HL-60/S4 treated with retinoic acid at 250 ng/mL for 4 days and 3 days (cell line): ENCODE data around the gene TRPM2.
"Not testable (repeated sequence)": the region's sequence is repeated elsewhere in the genome, so short reads cannot be mapped to it uniquely, and the experiment has no call there.

ENCODE experiments used
- in situ Hi-C: fragments of 300-500 bp; cut with MboI; formaldehyde crosslinking; loops from 2 replicates; pipeline ENCODE4 v1.7.0; 2022; ENCODE audit warnings: low sequenced_read_pairs

Gene TRPM2

DNA sequence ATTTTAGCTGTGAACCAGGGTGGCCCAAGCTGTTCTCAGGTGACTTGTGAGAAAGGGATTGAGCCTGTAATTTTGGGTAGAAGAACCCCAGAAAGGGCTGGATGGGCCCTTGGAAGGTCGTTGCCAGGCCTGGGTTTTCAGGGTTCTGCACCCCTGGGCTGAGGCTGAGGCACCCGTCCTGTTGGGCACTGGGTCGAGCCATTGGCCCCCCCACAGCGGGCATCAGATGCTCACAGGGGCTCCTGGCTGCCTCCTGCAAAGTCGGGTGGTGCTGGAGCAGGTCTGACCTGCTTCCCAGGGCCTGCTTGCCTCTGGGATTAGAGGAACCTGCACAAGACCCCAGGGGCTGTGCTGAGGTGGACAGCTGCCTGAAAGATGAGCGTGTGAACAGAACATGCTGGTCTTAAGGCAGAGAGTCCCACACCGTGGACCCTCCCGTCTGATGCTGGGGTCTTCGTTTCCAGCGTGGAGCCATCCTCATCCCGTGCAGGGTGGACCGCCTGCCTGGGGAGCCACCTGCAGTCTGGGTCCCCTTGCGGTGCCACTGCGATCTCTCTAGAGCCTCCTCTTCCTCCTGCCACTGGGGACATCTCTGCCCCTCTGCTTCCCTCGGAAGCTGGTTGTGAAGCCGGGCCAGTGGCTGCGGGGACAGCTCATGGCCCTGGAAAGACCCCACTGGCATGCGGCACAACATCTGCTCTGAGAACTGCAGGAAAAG is 1.7 kb upstream of the TRPM2 start:
- in situ Hi-C loops = no loop called here

DNA sequence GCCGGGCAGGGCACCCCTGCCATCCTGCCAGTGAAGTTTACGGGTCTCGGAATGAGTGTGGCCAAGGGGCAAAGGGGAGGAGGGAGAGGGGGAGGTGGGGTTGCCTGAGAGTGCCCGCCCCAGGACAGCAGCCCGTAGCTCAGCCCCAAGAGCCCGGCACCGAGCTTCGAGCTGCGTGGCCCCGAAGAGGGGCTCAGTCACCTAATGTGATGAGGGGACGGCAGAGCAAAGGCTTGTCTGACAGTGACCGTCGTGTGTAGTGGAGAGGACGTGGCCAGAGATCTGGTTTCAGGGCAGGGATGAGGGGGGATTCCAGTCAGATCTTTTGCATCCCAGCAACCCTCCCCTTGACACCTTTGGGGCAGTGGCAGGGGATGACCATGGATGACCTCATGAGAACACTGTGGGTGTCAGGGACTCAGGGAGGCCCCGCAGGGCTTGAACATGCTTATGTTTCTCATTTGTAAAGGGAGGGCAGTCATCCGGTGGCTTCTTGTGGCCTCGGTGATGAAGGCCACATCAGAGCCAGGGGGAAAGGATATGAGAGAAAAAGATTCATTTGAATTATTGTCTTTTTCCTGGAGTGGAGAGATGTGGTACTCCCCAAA is 1.1 kb upstream of the TRPM2 start:
- in situ Hi-C loops = no loop called here

- in situ Hi-C loops = no loop called here
Measured at GRCh38 chr21:44354001-44354405, 582 bp downstream of the TRPM2 start.

- in situ Hi-C loops = no loop called here
Measured at GRCh38 chr21:44354775-44355771, 1.7 kb downstream of the TRPM2 start.

GRCh38 chr21:44356160-44356559 is 2.7 kb downstream of the TRPM2 start:
- in situ Hi-C loops = no loop called here

GRCh38 chr21:44356636-44357035 is 3.2 kb downstream of the TRPM2 start:
- in situ Hi-C loops = no loop called here

DNA sequence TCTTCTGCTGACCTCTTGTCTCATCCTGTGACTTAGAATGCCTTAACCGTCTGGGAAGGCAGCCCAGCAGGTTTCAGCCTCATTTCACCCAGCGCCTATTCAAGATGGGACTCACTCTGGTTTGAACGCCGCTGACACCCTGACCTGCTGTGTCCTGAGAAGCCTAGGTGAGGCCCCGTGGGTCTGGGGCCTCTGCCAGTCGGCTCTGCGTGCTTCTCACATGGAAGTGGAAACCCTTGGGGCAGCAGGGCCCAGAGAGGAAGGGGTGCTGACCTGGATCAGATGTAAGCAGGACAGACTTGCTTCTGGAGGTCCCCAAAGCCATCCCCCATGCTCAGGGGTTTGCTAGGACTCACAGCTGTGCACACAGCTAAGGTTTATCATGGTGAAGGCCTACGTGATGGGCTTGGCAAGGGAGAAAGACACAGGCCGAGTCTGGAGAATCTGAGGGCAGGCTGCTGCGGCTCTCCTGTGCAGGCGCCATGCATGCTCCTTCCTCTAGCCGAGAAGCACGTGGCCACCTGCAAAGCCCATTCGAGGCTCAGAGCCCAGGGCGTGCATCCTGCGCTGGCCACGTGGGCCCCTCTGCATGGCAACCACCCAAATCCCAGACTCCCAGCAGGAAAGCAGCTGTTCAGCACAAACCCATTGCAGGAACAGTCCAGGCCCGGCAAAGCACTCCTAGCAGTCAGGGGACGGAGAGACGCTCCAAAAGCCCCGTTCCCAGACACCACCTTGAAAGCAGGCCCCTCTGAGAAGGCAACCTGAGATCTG is 3.8 kb downstream of the TRPM2 start:
- in situ Hi-C loops = no loop called here

- in situ Hi-C loops = no loop called here
Measured at GRCh38 chr21:44359396-44359795, 6.0 kb downstream of the TRPM2 start.

GRCh38 chr21:44360159-44360558 is 6.7 kb downstream of the TRPM2 start:
- in situ Hi-C loops = no loop called here

- in situ Hi-C loops = not testable (repeated sequence)
Measured at GRCh38 chr21:44361903-44362302, 8.5 kb downstream of the TRPM2 start.

DNA sequence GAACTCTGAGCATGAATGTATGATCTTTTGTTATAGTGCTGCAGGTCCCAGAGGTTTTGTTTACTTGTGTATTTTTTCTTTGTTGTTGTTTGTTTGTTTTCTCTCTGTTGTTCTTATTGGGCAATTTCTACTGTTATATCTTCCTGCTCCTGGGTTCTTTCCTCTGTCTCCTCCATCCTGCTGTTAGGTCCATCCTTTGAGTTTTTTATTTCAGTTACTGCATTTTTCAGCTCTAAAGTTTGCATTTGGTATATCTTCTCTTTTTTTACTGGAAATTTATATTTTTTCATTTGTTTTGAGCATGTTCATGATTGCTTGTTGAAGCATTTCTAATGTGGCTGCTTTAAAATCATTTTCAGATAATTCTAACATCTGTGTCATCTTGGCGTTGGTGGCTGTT is 9.9 kb downstream of the TRPM2 start:
- in situ Hi-C loops = no loop called here

DNA sequence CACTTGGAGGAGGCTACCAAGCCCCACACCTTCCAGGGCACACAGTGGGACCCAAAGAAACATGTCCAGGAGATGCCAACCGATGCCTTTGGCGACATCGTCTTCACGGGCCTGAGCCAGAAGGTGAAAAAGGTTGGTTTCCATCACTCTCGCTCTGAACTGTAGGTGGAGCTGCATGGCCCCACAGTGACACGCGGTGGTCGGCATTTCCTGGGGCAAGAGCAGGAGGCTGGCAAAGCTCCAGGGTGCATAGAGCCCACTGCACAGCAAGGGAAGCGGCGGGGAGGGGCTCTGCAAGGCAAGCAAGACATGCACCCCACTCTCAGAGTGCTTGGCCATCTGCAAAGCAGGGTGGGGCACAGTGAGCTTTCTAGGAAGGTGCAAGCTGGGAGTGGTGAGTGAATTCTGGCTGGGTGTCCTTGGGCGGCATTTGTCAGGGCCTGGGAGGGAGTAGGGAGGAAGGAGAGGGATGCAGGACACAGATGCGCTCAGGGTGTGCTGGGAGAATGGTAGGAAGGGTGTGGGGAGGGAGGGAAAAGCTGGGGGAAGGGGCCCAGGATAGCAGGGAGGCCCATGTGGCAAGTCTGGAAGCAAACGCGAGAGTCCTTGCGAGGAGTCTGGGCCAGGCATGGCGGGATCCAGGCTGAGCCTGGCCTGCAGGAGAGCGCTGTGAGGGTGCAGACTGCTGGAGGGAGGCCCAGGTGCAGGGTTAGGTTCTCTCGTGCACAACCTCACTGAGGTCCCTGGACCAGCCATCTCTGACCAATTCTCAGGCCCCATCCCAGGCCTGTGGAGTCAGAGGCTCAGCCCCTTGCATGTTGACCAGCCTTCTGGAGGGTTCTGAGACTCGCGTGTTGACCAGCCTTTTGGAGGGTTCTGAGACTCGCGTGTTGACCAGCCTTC is 11.0 kb downstream of the TRPM2 start:
- in situ Hi-C loops = no loop called here

DNA sequence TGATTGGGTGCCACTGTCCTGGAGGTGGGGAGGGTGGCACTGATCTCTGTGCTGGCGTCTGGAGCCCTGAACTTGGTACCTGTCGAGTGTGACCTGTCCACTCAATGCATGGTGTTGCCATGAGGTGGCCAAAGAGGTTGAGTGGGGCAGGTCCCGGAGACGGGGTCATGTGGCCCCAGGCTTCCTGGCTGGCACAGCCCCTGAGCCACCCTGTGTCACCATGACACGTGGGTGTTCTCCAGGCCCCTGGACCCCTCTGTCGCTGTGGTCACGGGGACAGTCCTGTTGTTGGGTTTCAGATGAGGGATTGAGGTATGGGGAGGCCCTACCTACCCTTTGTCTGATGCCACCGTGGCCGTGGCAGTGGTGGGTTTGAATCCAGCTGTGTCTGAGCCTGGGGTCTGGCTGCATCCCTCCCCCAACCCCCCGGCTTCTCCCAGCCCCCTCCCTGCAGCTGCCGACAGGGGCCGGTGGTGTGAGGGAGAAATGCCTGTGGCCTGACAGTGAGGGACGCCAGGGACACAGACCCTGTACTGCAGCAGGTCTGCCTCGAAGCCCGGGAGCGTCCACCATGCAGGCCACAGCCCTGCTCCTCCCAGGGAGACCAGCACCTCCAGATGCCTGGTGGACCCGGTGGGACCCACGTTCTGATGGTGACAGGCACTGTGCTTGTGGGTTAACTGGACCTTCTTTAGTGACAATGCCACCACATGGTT is 12.0 kb downstream of the TRPM2 start:
- in situ Hi-C loops = no loop called here

GRCh38 chr21:44365967-44366585 is 12.7 kb downstream of the TRPM2 start:
- in situ Hi-C loops = no loop called here

- in situ Hi-C loops = no loop called here
Measured at GRCh38 chr21:44366586-44367211, 13.3 kb downstream of the TRPM2 start.

DNA sequence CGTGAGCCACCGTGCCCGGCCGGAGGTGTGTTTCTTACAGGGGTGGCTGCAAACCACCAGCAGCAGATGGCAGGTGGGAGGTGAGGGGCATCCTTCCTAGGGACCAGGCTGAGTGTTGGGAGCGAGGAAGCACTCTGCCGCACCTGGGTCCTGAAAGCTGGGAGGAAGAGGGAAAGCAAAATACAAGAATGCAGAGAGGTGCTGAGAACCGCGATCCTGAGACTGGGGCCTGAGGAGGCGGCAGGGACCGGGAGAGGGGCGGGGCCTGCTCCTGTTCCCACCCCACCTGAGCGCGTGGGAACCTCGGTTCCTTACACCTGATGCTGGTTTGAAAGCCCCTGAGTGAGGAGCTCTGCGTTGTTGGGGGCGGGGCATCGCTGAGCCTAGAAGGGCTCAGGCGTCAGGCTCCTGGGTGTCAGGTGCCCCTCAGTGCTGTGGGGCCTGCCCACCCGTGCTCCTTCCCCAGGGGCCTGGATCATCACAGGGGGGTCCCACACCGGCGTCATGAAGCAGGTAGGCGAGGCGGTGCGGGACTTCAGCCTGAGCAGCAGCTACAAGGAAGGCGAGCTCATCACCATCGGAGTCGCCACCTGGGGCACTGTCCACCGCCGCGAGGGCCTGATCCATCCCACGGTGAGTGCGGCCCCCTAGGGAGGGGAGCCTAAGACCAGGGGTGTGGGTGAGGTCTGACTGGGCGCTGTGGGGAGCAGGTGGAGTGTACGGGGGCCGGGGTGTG is 15.5 kb downstream of the TRPM2 start:
- in situ Hi-C loops = no loop called here

DNA sequence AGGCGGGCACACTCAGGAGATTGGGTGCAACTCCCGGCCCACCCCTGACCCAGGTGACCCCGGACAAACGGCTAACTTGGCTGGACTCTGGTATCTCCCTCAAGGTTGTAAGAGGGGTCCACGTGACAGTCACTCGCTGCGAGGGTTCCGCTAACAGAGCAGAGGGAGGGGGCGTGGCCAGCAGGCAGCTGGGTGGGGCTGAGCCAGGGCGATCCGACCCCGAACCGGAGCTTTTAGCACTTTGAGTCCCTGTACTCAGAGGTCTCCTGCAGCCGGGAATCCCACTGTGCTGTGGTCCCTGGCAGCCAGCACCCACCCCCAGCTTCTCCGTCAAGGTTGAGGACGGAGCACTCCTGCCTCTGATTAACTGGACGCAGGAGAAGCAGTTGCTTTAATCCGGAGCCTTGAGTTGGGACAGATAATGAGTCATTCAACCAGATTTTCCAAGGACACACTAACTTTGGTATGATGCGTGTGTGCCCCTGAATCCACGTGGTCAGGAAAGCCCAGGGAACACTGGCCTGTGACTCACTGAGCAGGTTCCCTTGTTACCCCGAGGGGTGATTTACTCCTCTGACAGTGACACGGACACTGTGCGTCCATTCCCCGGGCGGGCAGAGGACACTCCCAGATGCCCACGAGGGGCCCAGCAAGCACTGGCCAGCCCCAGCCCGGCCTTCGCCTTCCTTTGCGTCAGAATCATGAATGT is 16.8 kb downstream of the TRPM2 start:
- in situ Hi-C loops = loop anchor here (10.0 kb wide), 1 partner anchor 65 kb away; no protein-coding TSS in a partner anchor
